Sigmoid colon (tissue), 4 donors: ENCODE results near the gene NRXN2.
A peak's percentile ranks its signal among the peaks of the same experiment; 100 is the strongest.

Experiments used
- EP300 ChIP-seq, 4 donors: sonication (generic); formaldehyde crosslinking; IDR thresholded peaks; one replicate each; pipeline ENCODE4 v1.6.1; 2017; ENCODE audit warnings: antibody characterized with exemption in 4 of 4
- POLR2A ChIP-seq, 2 donors: fragments of 450-650 bp; IDR thresholded peaks; one replicate each; pipeline ENCODE4 v1.6.1; 2016; ENCODE audit warnings: antibody characterized with exemption in 2 of 2, mild to moderate bottlenecking in 2 of 2, moderate library complexity in 2 of 2
- POLR2AphosphoS5 ChIP-seq, 4 donors: sonication (generic); formaldehyde crosslinking; IDR thresholded peaks; one replicate each; pipeline ENCODE4 v1.6.1; 2017; ENCODE audit warnings: antibody characterized with exemption in 4 of 4
- TF ChIP-seq, protein P1 (sequence below), 4 experiments: fragments of 450-650 bp in 3 of 4; fragments of 200-600 bp in 1 of 4; IDR thresholded peaks; one replicate each; pipeline ENCODE4 v1.5.1; 2016 to 2019; ENCODE audit warnings: antibody characterized with exemption in 4 of 4, mild to moderate bottlenecking in 3 of 4, moderate library complexity in 2 of 4

GRCh38 chr11:64643256-64643881 lies 79.6 kb downstream of the NRXN2 start:
- TF ChIP-seq POLR2A (IDR thresholded peaks at IDR 0.05) (no peak), EP300 (IDR thresholded peaks at IDR 0.05) (no peak), POLR2AphosphoS5 (IDR thresholded peaks at IDR 0.05) (peak in 3 of 4 donors; percentile 39 to 52 (median 42))
- TF ChIP-seq, protein P1, sequence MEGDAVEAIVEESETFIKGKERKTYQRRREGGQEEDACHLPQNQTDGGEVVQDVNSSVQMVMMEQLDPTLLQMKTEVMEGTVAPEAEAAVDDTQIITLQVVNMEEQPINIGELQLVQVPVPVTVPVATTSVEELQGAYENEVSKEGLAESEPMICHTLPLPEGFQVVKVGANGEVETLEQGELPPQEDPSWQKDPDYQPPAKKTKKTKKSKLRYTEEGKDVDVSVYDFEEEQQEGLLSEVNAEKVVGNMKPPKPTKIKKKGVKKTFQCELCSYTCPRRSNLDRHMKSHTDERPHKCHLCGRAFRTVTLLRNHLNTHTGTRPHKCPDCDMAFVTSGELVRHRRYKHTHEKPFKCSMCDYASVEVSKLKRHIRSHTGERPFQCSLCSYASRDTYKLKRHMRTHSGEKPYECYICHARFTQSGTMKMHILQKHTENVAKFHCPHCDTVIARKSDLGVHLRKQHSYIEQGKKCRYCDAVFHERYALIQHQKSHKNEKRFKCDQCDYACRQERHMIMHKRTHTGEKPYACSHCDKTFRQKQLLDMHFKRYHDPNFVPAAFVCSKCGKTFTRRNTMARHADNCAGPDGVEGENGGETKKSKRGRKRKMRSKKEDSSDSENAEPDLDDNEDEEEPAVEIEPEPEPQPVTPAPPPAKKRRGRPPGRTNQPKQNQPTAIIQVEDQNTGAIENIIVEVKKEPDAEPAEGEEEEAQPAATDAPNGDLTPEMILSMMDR (IDR thresholded peaks at IDR 0.05) = no peak
